HepG2 (cell line): ENCODE measurements around the gene OR1F1. TPM values are rescaled to one million over a fixed set of nuclear protein-coding genes. Genes with fewer than 3 reads are reported as not detected.
A peak's percentile ranks its signal among the peaks of the same experiment; 100 is the strongest.

Source experiments
- ELF4 ChIP-seq: sonication (generic); formaldehyde crosslinking; IDR thresholded peaks from 2 replicates; pipeline ENCODE4 v1.5.0; 2020; ENCODE audit warnings: missing genetic modification reagents, mild to moderate bottlenecking, moderate library complexity, borderline replicate concordance
- RAD51 ChIP-seq: fragments of 450-650 bp; IDR thresholded peaks from 2 replicates; pipeline ENCODE4 v1.6.1; 2016; ENCODE audit warnings: borderline replicate concordance
- RNF2 ChIP-seq: fragments of 450-650 bp; conservative IDR thresholded peaks from 2 replicates; pipeline ENCODE4 v1.6.1; 2016; ENCODE audit warnings: low read depth
- SNAI1 ChIP-seq: sonication (generic); formaldehyde crosslinking; IDR thresholded peaks from 2 replicates; pipeline ENCODE4 v1.5.0; 2020; ENCODE audit warnings: mild to moderate bottlenecking, missing genetic modification reagents, borderline replicate concordance
- TMF1 ChIP-seq: sonication (generic); formaldehyde crosslinking; IDR thresholded peaks from 2 replicates; pipeline ENCODE4 v1.8.1; 2022; ENCODE audit warnings: low read depth, missing genetic modification reagents
- ZNF160 ChIP-seq: sonication (generic); formaldehyde crosslinking; IDR thresholded peaks from 2 replicates; pipeline ENCODE4 v1.8.0; 2022; ENCODE audit warnings: mild to moderate bottlenecking, inconsistent platforms, missing genetic modification reagents
- ZNF205 ChIP-seq: IDR thresholded peaks from 2 replicates; pipeline ENCODE4 v1.6.1; 2018; ENCODE audit warnings: missing biosample characterization, missing genetic modification reagents
- ZNF232 ChIP-seq: sonication (generic); formaldehyde crosslinking; IDR thresholded peaks from 2 replicates; pipeline ENCODE4 v1.4.0; 2020; ENCODE audit warnings: missing genetic modification reagents, borderline replicate concordance
- ZNF773 ChIP-seq: sonication (generic); formaldehyde crosslinking; IDR thresholded peaks from 2 replicates; pipeline ENCODE4 v1.4.0; 2020; ENCODE audit warnings: missing genetic modification reagents, borderline replicate concordance
- polyA plus RNA-seq, 8 experiments: library from polyadenylated mRNA; depleted of rRNA in 3 of 8; stranded (reverse) in 7 of 8; unstranded in 1 of 8; fragments of >200 nt; fragmentation: Illumina TruSeq in 4 of 8; extraction: Trizol in 4 of 8; gene quantifications; 2 replicates each; pipeline versions ENCODE4 v1.2.1 to v1.2.3, GENCODE V29; 2011 to 2016; ENCODE audit warnings: low read depth in 4 of 8, missing spikeins in 1 of 8, mixed read lengths in 1 of 8; ENCODE audit not compliant: insufficient read depth in 1 of 8
- total RNA-seq, 5 experiments: library from RNA; depleted of rRNA; stranded (reverse); fragments of >200 nt; fragmentation: Illumina TruSeq; extraction: Trizol; gene quantifications; 2 replicates each; pipeline ENCODE4 v1.2.3, GENCODE V29; 2016; ENCODE audit warnings: low read depth in 1 of 5
- TF ChIP-seq, protein P1 (sequence below): sonication (generic); formaldehyde crosslinking; IDR thresholded peaks from one replicate; pipeline ENCODE4 v1.5.1; 2020; ENCODE audit warnings: mild to moderate bottlenecking, missing genetic modification reagents; ENCODE audit errors: not compliant biosample characterization
- TF ChIP-seq, protein P2 (sequence below): sonication (generic); IDR thresholded peaks from 2 replicates; pipeline ENCODE4 v1.6.1; 2016; ENCODE audit warnings: low read depth, borderline replicate concordance
- TF ChIP-seq, protein P3 (sequence below): sonication (generic); formaldehyde crosslinking; IDR thresholded peaks from 2 replicates; pipeline ENCODE4 v1.4.0; 2020; ENCODE audit warnings: missing genetic modification reagents
- TF ChIP-seq, protein P4 (sequence below): sonication (generic); formaldehyde crosslinking; IDR thresholded peaks from 2 replicates; pipeline ENCODE4 v1.8.0; 2022; ENCODE audit warnings: mild to moderate bottlenecking, missing genetic modification reagents, moderate library complexity
- TF ChIP-seq, protein P5 (sequence below): sonication (generic); formaldehyde crosslinking; IDR thresholded peaks from 2 replicates; pipeline ENCODE4 v1.5.0; 2020; ENCODE audit warnings: missing genetic modification reagents

Gene OR1F1
- total and polyA plus RNA-seq, 2 of the 13 experiments (the other 11 are each of a cell fraction or from before 2014, with no cell fraction given): 0.90 TPM; not detected in 1

DNA sequence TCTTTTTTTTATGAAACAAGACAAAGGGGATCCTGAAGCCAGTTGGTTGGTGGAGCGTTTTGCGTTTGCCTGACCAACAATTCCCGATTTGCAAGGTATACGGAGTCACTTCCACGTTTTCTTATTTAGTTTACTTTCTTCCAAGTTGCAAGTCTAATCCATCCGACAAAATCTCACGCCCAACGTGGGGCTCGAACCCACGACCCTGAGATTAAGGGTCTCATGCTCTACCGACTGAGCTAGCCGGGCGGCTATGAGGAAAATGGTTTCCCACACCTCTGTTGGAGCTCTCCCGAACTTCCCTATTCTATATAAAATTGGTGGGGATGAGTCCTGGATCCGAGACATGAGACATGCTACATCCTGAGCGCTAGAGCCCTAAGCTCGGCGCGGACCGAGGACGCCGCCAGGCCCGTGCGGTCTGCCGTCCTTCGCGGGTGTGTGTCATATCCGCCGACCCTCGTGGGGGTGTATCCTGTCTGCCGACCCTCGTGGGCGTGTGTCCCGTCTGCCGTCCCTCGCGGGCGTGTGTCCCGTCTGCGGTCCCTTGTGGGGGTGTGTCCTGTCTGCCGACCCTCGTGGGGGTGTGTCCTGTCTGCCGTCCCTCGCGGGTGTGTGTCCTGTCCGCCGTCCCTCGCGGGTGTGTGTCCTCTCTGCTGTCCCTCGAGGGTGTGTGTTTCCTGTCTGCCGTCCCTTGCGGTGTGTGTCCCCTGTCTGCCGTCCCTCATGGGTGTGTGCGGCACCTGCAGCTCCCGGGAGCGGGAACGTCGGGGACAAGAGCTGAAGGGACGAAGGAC lies 30.6 kb upstream of the OR1F1 start (continued):
- TF ChIP-seq, protein P1, sequence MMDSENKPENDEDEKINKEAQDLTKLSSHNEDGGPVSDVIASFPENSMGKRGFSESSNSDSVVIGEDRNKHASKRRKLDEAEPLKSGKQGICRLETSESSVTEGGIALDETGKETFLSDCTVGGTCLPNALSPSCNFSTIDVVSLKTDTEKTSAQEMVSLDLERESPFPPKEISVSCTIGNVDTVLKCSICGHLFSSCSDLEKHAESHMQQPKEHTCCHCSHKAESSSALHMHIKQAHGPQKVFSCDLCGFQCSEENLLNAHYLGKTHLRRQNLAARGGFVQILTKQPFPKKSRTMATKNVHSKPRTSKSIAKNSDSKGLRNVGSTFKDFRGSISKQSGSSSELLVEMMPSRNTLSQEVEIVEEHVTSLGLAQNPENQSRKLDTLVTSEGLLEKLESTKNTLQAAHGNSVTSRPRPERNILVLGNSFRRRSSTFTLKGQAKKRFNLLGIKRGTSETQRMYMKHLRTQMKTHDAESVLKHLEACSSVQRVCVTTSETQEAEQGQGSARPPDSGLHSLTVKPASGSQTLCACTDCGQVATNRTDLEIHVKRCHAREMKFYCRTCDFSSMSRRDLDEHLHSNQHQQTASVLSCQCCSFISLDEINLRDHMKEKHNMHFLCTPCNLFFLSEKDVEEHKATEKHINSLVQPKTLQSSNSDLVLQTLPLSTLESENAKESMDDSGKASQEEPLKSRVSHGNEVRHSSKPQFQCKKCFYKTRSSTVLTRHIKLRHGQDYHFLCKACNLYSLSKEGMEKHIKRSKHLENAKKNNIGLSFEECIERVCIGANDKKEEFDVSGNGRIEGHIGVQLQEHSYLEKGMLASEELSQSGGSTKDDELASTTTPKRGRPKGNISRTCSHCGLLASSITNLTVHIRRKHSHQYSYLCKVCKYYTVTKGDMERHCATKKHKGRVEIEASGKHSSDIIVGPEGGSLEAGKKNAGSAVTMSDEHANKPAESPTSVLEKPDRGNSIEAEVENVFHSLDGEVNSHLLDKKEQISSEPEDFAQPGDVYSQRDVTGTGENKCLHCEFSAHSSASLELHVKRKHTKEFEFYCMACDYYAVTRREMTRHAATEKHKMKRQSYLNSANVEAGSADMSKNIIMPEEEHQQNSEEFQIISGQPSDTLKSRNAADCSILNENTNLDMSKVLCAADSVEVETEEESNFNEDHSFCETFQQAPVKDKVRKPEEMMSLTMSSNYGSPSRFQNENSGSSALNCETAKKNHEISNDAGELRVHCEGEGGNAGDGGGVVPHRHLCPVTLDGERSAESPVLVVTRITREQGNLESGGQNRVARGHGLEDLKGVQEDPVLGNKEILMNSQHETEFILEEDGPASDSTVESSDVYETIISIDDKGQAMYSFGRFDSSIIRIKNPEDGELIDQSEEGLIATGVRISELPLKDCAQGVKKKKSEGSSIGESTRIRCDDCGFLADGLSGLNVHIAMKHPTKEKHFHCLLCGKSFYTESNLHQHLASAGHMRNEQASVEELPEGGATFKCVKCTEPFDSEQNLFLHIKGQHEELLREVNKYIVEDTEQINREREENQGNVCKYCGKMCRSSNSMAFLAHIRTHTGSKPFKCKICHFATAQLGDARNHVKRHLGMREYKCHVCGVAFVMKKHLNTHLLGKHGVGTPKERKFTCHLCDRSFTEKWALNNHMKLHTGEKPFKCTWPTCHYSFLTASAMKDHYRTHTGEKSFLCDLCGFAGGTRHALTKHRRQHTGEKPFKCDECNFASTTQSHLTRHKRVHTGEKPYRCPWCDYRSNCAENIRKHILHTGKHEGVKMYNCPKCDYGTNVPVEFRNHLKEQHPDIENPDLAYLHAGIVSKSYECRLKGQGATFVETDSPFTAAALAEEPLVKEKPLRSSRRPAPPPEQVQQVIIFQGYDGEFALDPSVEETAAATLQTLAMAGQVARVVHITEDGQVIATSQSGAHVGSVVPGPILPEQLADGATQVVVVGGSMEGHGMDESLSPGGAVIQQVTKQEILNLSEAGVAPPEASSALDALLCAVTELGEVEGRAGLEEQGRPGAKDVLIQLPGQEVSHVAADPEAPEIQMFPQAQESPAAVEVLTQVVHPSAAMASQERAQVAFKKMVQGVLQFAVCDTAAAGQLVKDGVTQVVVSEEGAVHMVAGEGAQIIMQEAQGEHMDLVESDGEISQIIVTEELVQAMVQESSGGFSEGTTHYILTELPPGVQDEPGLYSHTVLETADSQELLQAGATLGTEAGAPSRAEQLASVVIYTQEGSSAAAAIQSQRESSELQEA (CRISPR knock-in tag): peak; percentile 21
- 0 out of 2 replicates have a peak, but pooled peaks have one; percentile 36 for TF ChIP-seq ZNF205 (CRISPR knock-in tag)
- TF ChIP-seq ZNF773 (CRISPR knock-in tag): no peak
- TF ChIP-seq ZNF232 (CRISPR knock-in tag): 0 out of 2 replicates have a peak, but pooled peaks have one; percentile 17
- no peak for TF ChIP-seq SNAI1 (CRISPR knock-in tag)
- TF ChIP-seq, protein P2, sequence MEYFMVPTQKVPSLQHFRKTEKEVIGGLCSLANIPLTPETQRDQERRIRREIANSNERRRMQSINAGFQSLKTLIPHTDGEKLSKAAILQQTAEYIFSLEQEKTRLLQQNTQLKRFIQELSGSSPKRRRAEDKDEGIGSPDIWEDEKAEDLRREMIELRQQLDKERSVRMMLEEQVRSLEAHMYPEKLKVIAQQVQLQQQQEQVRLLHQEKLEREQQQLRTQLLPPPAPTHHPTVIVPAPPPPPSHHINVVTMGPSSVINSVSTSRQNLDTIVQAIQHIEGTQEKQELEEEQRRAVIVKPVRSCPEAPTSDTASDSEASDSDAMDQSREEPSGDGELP: no peak
- TF ChIP-seq TMF1 (CRISPR knock-in tag): no peak
- TF ChIP-seq ELF4 (CRISPR knock-in tag): no peak
- no peak for TF ChIP-seq RAD51
- TF ChIP-seq, protein P3, sequence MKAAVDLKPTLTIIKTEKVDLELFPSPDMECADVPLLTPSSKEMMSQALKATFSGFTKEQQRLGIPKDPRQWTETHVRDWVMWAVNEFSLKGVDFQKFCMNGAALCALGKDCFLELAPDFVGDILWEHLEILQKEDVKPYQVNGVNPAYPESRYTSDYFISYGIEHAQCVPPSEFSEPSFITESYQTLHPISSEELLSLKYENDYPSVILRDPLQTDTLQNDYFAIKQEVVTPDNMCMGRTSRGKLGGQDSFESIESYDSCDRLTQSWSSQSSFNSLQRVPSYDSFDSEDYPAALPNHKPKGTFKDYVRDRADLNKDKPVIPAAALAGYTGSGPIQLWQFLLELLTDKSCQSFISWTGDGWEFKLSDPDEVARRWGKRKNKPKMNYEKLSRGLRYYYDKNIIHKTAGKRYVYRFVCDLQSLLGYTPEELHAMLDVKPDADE (CRISPR knock-in tag): no peak
- TF ChIP-seq, protein P4, sequence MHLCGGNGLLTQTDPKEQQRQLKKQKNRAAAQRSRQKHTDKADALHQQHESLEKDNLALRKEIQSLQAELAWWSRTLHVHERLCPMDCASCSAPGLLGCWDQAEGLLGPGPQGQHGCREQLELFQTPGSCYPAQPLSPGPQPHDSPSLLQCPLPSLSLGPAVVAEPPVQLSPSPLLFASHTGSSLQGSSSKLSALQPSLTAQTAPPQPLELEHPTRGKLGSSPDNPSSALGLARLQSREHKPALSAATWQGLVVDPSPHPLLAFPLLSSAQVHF (CRISPR knock-in tag): no peak
- no peak for TF ChIP-seq RNF2
- TF ChIP-seq, protein P5, sequence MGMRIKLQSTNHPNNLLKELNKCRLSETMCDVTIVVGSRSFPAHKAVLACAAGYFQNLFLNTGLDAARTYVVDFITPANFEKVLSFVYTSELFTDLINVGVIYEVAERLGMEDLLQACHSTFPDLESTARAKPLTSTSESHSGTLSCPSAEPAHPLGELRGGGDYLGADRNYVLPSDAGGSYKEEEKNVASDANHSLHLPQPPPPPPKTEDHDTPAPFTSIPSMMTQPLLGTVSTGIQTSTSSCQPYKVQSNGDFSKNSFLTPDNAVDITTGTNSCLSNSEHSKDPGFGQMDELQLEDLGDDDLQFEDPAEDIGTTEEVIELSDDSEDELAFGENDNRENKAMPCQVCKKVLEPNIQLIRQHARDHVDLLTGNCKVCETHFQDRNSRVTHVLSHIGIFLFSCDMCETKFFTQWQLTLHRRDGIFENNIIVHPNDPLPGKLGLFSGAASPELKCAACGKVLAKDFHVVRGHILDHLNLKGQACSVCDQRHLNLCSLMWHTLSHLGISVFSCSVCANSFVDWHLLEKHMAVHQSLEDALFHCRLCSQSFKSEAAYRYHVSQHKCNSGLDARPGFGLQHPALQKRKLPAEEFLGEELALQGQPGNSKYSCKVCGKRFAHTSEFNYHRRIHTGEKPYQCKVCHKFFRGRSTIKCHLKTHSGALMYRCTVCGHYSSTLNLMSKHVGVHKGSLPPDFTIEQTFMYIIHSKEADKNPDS (CRISPR knock-in tag): 0 out of 2 replicates have a peak, but pooled peaks have one; percentile 51
- TF ChIP-seq ZNF160 (CRISPR knock-in tag): no peak; the same call in none of the 2 replicates
